ENCODE data around the gene GFOD1.

Gene GFOD1

DNA sequence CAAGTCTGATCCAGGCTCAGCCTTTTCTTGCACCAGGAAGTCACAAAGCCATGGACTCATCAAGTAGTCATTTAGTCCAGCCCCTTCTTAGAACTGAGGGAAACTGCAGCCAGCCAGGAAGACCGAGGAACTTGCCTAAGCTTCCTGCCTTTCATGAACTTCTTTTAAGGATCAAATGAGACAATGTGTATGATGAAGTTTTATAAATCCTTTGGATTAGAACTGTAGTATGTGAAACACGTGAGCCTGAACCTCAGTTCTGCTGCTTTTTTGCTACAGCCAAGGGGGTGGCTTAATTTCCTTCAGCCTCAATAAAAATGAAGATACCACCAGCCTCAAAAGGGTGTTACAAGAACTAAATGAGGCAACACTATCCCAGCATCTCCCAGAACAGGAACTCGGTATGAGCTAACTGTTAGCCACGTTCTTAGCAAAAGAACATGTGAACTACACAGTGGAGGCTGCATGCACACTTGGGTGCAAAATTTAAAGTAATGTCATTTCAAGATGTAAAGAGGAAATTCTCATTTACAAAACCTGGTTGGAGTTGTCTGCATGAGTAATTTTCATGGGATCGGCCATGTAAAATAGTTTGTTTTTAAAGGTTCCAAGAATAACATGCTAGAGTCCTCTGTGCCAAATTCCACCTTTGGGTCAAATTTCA, 83.0 kb downstream of the GFOD1 start:
- TF ChIP-seq, protein P1, sequence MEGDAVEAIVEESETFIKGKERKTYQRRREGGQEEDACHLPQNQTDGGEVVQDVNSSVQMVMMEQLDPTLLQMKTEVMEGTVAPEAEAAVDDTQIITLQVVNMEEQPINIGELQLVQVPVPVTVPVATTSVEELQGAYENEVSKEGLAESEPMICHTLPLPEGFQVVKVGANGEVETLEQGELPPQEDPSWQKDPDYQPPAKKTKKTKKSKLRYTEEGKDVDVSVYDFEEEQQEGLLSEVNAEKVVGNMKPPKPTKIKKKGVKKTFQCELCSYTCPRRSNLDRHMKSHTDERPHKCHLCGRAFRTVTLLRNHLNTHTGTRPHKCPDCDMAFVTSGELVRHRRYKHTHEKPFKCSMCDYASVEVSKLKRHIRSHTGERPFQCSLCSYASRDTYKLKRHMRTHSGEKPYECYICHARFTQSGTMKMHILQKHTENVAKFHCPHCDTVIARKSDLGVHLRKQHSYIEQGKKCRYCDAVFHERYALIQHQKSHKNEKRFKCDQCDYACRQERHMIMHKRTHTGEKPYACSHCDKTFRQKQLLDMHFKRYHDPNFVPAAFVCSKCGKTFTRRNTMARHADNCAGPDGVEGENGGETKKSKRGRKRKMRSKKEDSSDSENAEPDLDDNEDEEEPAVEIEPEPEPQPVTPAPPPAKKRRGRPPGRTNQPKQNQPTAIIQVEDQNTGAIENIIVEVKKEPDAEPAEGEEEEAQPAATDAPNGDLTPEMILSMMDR (IDR thresholded peaks at IDR 0.05; ENCODE audit: low read depth, low read length), result no peak
- DNase-seq (ENCODE audit: extremely low read depth, low read depth), result no peak

DNA sequence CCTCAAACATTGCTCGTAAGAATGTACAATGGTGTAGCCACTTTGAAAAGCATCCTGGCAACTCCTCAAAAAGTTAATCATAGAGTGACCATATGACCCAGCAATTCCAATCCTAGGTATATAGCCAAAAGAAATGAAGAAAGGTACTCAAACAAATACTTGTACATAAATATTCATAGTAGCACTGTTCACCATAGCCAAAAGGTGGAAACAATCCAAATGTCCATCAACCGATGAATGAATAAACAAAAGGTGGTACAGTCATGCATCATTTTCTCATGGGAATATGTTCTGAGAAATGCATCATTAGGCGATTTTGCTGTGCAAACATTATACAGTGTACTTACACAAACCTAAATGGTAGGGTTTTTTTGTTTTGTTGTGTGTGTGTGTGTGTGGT, 84.7 kb downstream of the GFOD1 start:
- no peak for DNase-seq (ENCODE audit: extremely low read depth, low read depth)
- TF ChIP-seq, protein P1 (IDR thresholded peaks at IDR 0.05; ENCODE audit: low read depth, low read length), result no peak

DNA sequence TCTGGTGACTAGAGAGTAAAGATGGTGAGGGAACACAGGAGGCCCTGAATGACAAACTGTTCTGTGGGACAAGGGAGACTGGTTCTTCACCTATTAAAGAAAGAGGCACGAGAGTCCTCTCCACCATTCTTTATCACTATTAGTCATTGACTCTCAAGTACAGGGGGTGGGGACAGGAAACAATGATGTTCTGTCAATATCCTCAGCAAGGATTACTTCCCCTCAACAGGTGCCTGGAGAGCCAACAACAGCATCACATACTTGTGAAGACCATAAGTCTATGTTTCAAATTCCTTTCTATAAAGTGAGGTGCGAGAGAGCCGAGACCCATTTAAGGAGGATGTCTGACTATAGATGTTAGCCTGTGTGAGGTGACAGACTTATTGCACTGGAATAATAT, 86.6 kb downstream of the GFOD1 start:
- no peak for DNase-seq (ENCODE audit: extremely low read depth, low read depth)
- TF ChIP-seq, protein P1 (IDR thresholded peaks at IDR 0.05; ENCODE audit: low read depth, low read length), result no peak

DNA sequence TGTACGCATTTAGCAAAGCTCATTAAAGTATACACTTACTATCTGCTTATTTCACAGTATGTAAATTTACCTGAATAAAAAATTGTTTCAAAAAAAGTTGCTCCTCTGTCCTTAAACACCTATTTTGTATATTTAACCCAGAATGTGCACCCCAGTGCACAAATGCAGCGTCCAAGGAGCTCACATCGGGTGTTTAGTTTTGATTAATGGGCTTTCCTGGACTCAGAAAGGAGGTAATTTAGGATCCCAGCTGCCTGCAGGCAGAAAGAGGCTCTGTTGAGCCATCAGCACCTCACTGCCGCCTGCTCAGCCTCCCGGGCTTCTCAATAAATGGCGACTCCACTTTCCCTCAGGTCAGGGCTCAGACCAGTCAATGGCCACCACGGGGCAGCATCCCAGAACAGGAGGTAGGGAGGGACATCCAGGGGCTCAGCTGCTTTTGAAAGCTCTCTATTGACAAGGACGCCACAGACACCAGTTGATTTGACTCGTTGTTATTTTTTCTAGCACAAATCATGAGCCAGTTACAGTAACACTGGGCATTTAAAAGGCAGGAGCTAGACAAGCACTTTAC, 88.9 kb downstream of the GFOD1 start:
- DNase-seq (ENCODE audit: extremely low read depth, low read depth), result no peak
- TF ChIP-seq, protein P1 (IDR thresholded peaks at IDR 0.05; ENCODE audit: low read depth, low read length), result no peak

DNA sequence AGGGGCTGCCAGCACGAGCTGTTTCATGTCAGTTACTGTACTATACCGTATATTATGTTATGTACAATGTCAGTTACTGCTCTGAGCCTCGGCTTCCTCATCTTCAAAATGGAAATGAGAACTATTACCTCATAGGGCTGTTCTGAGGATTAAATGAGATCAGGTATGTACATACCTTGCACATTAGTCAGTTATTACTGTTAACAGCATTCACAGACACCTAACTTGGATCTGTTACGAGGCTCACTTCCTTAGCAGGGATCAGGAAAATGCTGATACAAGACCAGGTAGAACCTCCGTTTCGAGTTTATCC, 89.4 kb downstream of the GFOD1 start:
- TF ChIP-seq, protein P1 (IDR thresholded peaks at IDR 0.05; ENCODE audit: low read depth, low read length), result no peak
- no peak for DNase-seq (ENCODE audit: extremely low read depth, low read depth)

DNA sequence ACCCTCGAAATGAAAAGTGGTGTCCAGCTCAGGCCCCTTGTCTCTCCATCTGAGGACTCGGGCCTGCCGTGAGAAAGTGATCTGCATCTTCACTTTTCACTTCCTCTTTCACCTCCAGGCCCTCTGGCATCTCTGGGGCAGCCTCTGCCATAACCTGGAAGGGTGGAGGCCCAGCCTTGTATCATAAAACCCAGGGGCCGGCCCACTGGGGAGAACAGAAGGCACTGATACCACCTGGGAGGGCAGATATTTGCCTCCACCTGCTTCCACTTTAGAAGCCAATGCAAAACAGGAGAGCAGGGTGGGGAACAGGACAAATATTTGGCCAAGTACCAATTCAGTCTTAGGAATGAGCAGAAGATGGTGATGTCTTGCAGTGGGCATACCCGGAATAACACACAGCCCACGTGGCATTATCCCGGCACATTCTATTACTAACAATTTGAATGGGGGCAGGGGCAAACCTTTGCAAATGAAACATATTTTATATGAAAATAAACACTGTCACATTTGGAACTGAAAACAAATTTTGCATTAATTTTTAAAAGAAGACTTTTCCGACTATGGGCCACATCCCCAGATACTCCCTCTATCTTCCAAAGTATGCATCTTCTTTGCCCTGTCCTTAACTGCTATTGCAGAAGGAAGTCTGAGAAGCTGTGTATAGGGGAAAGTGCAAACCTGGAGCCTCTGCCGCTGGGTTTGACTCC, 89.9 kb downstream of the GFOD1 start:
- no peak for DNase-seq (ENCODE audit: extremely low read depth, low read depth)
- TF ChIP-seq, protein P1 (IDR thresholded peaks at IDR 0.05; ENCODE audit: low read depth, low read length), result no peak; the same call in 1 of the 2 replicates

DNA sequence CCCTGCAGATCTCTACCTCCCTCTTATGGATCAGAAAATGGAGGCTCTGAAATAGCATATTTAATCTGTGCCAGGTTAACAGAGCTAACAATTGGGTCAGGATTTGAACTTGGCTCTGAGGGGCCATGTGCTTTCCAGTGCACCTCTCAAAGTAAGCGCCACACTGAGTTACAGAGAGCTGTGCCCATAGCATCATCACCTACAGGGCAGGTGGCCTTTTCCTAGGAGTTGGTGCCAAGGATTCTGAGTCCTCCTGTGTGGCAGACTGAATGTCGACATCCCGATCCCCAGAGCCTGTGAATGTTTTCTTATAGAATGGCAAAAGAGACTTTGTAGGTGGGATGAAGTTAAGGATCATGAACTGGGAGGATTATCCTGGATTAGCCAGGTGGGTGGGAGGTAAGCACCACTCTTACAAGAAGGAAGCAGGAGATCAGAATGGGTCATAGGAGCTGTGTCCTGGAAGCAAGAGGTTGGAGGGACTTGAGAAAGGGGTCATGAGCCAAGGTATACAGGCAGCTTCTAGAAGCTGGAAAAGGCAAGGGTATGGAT, 91.1 kb downstream of the GFOD1 start:
- DNase-seq (ENCODE audit: extremely low read depth, low read depth), result no peak
- TF ChIP-seq, protein P1 (IDR thresholded peaks at IDR 0.05; ENCODE audit: low read depth, low read length), result no peak
